Measurements from ENCODE around the gene ZNF821.

DNA sequence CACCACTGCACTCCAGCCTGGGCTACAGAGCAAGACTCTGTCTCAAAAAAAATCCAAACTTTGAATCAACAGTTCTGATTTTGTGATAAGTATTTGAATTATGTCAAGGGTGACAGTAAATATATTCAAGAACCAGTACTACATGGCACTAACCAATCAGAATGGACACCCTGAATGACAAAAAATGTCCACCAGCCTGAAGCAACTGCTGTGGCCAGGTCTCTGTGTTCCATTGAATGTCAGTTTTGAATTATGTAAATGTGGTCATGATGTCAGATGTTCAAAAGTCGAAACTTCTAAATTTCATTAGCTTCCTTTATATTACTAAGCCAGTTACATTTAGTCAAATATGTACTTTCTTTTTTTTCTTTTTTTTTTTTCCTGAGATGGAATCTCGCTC lies 53.6 kb downstream of the ZNF821 start:
- TF ChIP-seq, protein P1, sequence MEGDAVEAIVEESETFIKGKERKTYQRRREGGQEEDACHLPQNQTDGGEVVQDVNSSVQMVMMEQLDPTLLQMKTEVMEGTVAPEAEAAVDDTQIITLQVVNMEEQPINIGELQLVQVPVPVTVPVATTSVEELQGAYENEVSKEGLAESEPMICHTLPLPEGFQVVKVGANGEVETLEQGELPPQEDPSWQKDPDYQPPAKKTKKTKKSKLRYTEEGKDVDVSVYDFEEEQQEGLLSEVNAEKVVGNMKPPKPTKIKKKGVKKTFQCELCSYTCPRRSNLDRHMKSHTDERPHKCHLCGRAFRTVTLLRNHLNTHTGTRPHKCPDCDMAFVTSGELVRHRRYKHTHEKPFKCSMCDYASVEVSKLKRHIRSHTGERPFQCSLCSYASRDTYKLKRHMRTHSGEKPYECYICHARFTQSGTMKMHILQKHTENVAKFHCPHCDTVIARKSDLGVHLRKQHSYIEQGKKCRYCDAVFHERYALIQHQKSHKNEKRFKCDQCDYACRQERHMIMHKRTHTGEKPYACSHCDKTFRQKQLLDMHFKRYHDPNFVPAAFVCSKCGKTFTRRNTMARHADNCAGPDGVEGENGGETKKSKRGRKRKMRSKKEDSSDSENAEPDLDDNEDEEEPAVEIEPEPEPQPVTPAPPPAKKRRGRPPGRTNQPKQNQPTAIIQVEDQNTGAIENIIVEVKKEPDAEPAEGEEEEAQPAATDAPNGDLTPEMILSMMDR (conservative IDR thresholded peaks at IDR 0.05) = no peak
- TF ChIP-seq EZH2 (IDR thresholded peaks at IDR 0.05; ENCODE audit: low read depth) = no peak
